HL-60 (cell line): ENCODE results near the gene SELENBP1.

Source experiments
- CTCF ChIP-seq: IDR thresholded peaks from one replicate; pipeline ENCODE4 v1.5.1; 2011; ENCODE audit warnings: low read length, control low read depth, inconsistent platforms; ENCODE audit not compliant: insufficient read depth
- POLR2AphosphoS5 ChIP-seq: IDR thresholded peaks from 2 replicates; pipeline ENCODE4 v1.6.1; 2012; ENCODE audit warnings: low read depth
- REST ChIP-seq: IDR thresholded peaks from 2 replicates; pipeline ENCODE4 v1.6.1; 2012; ENCODE audit warnings: low read depth; ENCODE audit not compliant: insufficient replicate concordance
- SPI1 ChIP-seq: IDR thresholded peaks from 2 replicates; pipeline ENCODE4 v1.6.1; 2012; ENCODE audit warnings: low read depth, mild to moderate bottlenecking, borderline replicate concordance

GRCh38 chr1:151416231-151416630 is 43.7 kb upstream of the SELENBP1 start:
- no peak for TF ChIP-seq CTCF
- no peak for TF ChIP-seq POLR2AphosphoS5
- no peak for TF ChIP-seq REST
- no peak for TF ChIP-seq SPI1
